HG02938 (cell line): ENCODE measurements around the gene KYNU.
"Not testable (repeated sequence)": the region's sequence is repeated elsewhere in the genome, so short reads cannot be mapped to it uniquely, and the experiment has no call there.

Source experiments
- ATAC-seq: cut with Tn5 transposase; IDR thresholded peaks from one replicate; pipeline ENCODE4 v1.9.1; 2021; ENCODE audit warnings: mild to moderate bottlenecking, moderate library complexity; ENCODE audit not compliant: unreplicated experiment

Gene KYNU

DNA sequence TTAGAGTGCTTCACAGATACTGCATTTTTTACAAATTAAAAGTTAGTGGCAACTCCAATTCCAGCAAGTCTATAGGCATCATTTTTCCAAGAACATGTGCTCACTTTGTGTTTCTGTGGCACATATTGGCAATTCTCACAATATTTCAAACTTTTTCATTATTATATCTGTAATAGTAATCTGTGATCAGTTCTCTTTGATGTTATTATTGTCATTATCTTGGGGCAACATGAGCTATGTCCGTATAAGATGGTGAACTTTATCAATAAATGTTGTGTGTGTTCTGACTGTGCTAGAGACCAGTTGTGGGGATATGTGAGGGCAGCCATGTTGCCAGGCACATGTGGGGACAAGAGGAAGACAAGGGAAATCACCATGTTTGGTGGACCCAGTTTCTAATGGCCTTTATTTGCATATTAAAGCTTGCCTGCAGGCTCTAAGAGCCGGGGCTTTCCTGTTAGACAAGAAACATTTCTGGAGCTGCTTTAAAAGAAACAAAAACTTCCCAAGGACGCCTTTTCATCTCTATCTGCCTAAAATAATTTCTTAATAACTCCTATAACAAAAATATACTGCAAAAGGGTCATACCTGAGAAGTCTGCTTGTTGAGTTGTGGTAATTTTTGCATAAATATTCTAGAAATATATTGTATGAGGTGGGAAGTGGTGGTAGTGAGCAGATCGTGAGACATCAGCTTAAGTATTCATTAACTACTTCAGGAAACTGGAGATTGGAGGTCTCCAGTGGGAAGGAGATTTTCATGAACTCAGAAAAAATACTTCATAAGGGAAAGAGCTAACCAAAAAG is 37.2 kb downstream of the KYNU start:
- ATAC-seq, result peak; percentile 100

DNA sequence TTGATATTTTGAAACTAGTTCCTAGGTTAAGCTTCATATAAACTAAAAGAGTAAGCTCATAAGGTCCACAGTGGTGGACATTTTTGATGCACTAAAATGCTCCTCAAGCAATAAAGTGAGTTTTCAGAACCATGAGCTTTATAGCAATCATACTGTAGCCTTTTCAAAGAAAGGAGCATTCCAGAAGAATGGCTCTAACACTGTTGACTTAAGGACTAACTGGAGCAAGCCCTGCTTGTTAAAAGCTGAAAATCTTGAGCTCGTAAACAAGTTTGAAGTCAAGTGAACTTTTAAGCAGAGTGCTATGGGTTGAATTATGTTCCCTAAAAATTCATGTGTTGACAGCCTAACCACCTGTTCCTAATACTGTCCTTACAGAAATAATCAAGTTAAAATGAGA is 38.0 kb downstream of the KYNU start:
- ATAC-seq, result peak; percentile 4

DNA sequence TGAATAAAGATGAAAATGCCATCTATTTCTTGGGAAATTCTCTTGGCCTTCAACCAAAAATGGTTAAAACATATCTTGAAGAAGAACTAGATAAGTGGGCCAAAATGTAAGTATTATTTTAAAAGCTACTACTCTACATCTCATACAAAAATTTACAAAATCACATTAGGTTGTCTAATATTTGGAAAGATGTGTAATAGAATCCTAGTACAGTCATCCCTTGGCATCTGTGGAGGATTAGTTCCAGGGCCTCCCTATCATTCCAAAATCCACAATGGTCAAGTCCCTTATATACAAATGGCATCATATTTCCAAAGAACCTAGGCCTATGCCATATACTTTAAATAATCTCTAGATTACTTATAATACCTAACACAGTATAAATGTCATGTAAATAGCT is 41.2 kb downstream of the KYNU start:
- no peak for ATAC-seq

- no peak for ATAC-seq
These were observed 43.1 kb downstream of the KYNU start for GRCh38 chr2:142920571-142920970.

- no peak for ATAC-seq
These were observed 49.0 kb downstream of the KYNU start for GRCh38 chr2:142926445-142926844.

DNA sequence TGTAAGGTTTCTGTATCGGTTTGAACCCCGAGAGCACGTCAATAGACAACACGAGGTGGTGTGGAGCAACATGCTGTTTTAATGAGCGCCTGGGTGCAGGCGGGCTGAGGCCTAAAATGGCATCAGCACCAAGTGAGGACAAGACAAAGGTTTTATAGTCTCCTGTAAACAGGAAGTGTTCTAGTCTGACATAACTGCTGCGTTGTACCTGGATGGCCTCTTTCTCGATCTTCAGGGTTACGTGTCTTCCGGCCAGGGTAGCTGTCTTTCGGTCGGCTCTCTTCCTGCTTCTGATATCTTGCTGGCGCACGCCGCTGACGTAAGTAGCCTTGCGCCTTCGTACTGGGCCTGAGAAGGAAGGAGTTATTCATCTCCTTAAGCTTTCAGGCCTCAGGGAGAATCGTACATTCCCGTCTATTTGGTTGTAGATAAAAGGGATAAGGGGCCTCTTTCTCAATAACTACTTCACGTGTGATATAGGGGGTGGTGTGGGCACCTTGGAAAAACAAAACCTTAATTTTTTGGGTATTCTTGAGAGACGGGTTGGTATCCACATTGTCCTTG is 53.5 kb downstream of the KYNU start:
- ATAC-seq, result no peak

DNA sequence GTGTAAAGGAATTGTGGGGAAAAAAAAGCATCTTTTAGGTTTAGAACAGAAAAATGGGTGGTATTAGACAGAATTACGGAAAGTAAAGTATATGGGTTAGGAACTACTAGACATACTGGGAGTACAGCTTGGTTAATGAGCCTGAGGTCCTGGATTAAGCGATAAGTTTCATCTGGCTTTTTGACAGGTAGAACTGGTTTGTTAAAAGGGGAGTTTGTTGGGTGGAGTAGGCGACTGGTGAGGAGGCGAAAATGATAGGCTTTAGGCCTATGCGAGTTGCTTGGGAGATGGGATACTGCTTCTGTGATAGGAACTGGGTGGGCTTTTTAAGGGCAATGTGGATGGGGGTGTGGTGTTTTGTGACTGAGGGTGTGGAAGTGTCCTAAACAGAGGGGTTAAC is 56.5 kb downstream of the KYNU start:
- ATAC-seq, result no peak

GRCh38 chr2:142935563-142936089 is 58.2 kb downstream of the KYNU start:
- no peak for ATAC-seq

- ATAC-seq, result no peak
These were observed 59.2 kb downstream of the KYNU start for GRCh38 chr2:142936629-142937028.

GRCh38 chr2:142937347-142937746 is 59.9 kb downstream of the KYNU start:
- ATAC-seq, result no peak

DNA sequence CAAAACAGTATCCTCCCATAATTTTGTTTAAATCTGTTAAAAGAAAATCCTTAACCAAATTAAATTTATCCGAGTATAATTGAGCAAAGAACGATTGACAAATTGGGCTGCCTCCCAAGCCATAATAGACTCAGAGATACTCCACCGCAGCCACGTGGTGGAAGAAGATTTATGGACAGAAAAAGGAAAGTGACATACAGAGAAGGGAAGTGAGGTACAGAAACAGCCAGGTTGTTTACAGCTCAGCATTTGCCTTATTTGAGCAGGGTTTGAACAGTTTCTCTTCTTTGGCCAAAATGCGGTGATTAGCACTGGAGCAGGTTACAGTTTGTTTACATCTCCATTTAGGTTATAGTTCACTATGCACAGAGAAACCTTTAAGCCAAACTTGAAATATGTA is 60.8 kb downstream of the KYNU start:
- no peak for ATAC-seq

DNA sequence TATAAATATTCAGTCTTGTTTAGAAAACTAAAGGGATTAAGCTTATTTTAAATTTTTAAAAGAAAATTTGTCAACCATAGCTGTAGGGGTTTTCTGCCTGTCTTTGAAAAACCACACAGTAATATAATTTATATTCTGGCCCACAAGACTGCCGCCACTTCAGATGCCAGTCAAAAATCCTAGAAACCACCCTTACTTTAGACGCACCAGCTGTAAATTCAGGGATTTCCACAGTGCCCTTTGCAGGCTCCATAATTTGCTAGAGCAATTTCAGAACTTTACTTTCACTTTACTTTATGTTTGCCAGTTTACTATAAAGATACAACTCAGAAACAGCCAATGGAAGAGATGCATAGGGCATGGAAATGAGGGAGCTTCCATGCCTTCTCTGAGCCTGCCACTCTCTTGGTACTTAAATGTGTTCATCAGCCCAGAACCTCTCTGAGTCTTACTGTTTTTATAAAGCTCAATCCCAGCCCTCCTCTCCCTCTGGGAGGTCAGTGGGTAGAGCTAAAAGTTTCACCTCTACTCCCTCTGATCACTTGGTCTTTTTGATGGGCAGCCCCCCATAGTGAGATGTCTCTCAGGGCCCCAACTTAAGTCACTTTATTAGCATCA is 63.3 kb downstream of the KYNU start:
- no peak for ATAC-seq

DNA sequence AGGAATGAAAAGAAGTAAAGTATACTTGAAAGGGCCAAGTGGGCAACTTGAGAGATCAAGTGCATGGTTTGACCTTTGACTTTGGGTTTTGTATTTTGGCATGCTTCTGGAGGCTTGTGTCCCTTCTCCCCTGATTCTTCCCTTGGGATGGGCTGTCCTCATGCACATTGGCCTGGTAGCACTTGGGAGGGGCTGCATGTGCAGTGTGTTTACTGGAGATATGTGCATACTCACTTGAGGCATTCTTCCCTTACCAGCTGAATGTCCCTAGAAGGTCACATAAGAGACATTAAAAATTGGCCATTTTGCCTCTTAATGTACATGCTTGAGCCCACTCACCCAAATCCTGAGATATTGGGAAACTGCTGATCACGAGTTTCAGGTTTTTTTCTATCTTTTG is 65.2 kb downstream of the KYNU start:
- no peak for ATAC-seq

GRCh38 chr2:142944264-142944663 is 66.8 kb downstream of the KYNU start:
- ATAC-seq, result no peak

- no peak for ATAC-seq
These were observed 67.3 kb downstream of the KYNU start for GRCh38 chr2:142944721-142945120.

DNA sequence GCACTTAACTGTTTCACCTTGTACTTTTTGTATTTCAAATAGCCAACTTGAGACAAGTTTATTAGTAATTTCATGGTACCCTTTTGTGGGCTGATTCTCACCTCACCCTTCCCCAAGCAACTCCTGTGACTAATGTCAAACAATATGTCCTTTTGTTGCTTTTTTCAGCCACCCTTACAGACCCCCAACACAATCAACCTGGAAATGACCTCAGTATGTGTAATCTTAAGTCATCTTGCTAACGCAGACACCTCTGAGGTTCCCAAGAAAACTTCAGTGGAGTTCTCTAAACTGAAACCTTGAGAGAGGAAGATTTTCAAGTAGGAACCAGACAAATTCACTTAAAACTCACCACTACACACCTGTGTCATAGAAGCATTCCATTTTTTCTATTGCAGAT is 69.5 kb downstream of the KYNU start:
- ATAC-seq, result no peak

GRCh38 chr2:142948723-142949122 is 71.3 kb downstream of the KYNU start:
- not testable (repeated sequence) for ATAC-seq

- ATAC-seq, result not testable (repeated sequence)
These were observed 72.9 kb downstream of the KYNU start for GRCh38 chr2:142950323-142950722.

DNA sequence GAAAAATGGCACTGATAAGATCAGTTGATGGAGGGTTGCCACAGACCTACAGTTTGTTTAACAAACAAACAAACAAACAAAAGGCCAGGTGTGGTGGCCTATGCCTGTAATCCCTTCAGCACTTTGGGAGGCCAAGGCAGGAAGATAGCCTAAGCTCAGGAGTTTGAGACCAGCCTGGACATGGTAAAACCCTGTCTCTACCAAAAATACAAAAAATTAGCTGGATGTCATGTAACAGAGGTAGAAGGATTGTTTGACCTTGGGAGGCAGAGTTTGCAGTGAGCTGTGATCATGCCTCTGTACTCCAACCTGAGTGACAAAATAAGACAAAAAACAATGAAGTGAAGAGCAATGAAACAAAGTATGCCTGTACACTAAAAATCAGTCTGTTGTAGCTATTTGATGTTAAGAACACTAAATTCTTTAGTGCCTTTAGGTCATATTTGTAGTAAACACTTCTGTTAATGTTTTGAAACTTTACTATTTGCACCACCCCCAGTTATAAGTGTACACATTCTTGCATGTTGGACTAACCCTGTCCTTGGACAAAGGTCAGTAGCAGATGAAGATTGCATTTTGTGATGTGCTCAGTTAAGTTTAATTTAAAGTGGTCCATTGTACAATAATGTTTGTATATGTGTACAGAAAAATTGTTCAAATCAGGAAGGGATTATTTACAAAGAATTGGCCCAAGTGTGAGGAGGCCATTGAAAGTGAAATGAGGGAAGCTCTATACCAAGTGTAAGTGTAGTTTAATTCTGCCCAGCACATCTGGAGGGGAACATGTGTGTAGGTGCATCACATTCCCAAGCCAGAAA is 73.9 kb downstream of the KYNU start:
- no peak for ATAC-seq

- no peak for ATAC-seq
These were observed 74.6 kb downstream of the KYNU start for GRCh38 chr2:142952018-142952417.

DNA sequence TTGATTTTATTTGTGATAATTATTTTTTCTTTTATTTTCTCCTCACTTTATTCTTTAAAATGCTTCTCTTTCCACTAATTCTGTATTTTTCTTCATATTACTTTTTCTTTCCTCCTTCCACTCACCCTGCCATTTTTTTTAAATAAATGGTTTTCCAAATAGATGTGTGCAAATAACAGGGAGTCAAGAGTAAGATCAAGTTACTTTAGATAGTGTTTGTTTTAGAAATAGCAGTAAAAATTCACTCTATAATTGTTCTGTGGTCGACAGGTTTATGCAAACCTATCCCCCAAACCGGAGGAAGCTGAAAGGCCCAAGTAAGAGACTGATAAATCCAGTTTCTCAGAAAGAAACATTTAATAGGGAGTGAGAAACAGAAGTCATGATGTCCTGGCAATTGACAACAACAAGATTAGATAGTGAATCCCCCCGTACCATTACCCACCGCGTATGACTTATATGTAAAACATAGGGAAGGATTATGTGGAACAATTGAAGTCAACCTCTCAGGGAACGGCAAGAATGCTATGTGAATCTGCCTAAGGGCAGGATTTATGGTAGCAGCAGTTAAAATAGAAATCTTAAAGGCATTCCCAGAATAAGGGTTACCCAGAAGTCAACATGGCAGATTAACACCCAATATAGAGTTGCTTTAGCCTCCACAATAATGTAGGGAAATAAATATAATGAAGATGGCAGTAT is 75.5 kb downstream of the KYNU start:
- no peak for ATAC-seq
